Spleen (tissue), 7 donors: ENCODE results near the gene L1CAM.

Experiments
- POLR2A ChIP-seq, 3 donors: fragments of 450-650 bp; IDR thresholded peaks; one replicate each; pipeline ENCODE4 v1.5.1; 2017; ENCODE audit warnings: antibody characterized with exemption in 3 of 3, mild to moderate bottlenecking in 1 of 3
- POLR2AphosphoS5 ChIP-seq, 3 donors: sonication (generic); formaldehyde crosslinking; IDR thresholded peaks; one replicate each; pipeline ENCODE4 v1.5.1; 2017; ENCODE audit warnings: antibody characterized with exemption in 3 of 3
- TF ChIP-seq, protein P1 (sequence below), 11 experiments: fragments of 200-600 bp in 7 of 11; fragments of 450-650 bp in 4 of 11; sonication (generic) in 4 of 11; IDR thresholded peaks in 8 of 11; conservative IDR thresholded peaks in 3 of 11; 1 replicate in 7 of 11; 2 replicates in 4 of 11; pipeline versions ENCODE4 v1.4.0 to v1.8.0; 2016 to 2021; ENCODE audit warnings: antibody characterized with exemption in 11 of 11, inconsistent platforms in 4 of 11, mild to moderate bottlenecking in 1 of 11
- donor health status: DM: no; HTN: no; CAD: no; lungs with moderate emphysema.
- donor health status: DM: no; HTN: no; CAD: no.
- donor health status: DM: no; HTN: no; CAD: no.

DNA sequence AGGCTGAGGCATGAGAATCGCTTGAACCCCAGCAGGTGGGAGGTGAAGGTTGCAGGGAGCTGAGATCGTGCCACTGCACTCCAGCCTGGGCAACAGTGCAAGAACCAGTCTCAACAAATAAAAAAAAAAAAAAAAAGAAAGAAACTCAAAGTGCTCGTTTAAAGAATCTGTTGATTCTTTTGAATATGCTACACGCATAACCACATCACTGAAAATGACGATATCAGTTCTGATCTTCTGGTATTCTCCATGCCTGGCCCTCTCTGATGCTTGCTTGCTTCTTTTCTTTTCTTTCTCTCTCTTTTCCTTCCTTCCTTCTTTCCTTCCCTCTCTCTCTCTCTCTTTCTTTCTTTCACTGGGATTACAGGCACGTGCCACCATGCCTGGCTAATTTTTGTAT is 25.8 kb upstream of the L1CAM start:
- no peak for TF ChIP-seq POLR2AphosphoS5 (IDR thresholded peaks at IDR 0.05)
- no peak for TF ChIP-seq POLR2A (IDR thresholded peaks at IDR 0.05)
- TF ChIP-seq, protein P1, sequence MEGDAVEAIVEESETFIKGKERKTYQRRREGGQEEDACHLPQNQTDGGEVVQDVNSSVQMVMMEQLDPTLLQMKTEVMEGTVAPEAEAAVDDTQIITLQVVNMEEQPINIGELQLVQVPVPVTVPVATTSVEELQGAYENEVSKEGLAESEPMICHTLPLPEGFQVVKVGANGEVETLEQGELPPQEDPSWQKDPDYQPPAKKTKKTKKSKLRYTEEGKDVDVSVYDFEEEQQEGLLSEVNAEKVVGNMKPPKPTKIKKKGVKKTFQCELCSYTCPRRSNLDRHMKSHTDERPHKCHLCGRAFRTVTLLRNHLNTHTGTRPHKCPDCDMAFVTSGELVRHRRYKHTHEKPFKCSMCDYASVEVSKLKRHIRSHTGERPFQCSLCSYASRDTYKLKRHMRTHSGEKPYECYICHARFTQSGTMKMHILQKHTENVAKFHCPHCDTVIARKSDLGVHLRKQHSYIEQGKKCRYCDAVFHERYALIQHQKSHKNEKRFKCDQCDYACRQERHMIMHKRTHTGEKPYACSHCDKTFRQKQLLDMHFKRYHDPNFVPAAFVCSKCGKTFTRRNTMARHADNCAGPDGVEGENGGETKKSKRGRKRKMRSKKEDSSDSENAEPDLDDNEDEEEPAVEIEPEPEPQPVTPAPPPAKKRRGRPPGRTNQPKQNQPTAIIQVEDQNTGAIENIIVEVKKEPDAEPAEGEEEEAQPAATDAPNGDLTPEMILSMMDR (IDR thresholded peaks at IDR 0.05 in 8 of 11, conservative IDR thresholded peaks at IDR 0.05 in 3 of 11) = no peak
